ENCODE results near the gene THAP4. TPM values are rescaled to one million over a fixed set of nuclear protein-coding genes. Genes with fewer than 3 reads are reported as not detected.

THAP4 gene
- total and polyA plus RNA-seq, 2 of the 13 experiments (the other 11 are each of a cell fraction or from before 2014, with no cell fraction given): 59.7 to 75.7 TPM

DNA sequence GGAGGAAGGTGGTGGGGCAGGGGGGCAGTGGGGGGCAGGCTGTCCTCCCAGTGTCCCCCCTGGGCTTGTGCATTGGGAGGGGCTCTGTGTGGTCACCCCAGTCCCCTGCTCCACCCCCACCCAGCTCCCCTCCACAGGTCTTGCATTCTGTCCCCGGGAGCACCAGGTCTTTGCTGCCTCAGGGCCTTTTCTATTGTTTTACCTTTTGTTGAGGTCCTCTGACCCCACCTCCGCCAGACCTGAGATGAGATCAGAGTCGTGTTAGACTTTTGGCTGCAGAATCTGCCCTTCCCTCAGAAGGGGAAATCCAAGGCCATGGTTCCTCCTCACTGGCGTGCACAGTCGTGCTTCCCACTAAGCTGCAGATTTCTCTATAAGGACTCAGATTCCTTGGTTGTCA, 21.3 kb upstream of the THAP4 start:
- WGBS (ENCODE audit: low lambda C conversion rate): 90% methylated on average over 5 of the region's 5 CpGs
- Histone ChIP-seq H3K79me2 (ENCODE audit: insufficient read depth, low read length) (peaks cover 3% of the 10 kb centered on the region), H3K4me3 (replicated peaks in 1 of 3; ENCODE audit: insufficient read depth in 1 of 3, low read depth in 2 of 3, low read length in 3 of 3) (no peak overlapping the region), H3K9ac (ENCODE audit: insufficient read depth, low read depth, low read length) (no peak overlapping the region), H3K27ac (ENCODE audit: extremely low read length, insufficient read depth, low read length) (peak overlapping the region; percentile 18), H3K36me3 (replicated peaks in 1 of 2; ENCODE audit: control insufficient read depth in 1 of 2, insufficient read depth in 2 of 2, low read length in 2 of 2) (peaks cover 41 to 71% of the 10 kb centered on the region in 2 experiments), H3K4me2 (ENCODE audit: low read depth, low read length) (no peak overlapping the region), H3K4me1 (ENCODE audit: insufficient read depth, low read length) (peaks cover 9% of the 10 kb centered on the region), H2AFZ (ENCODE audit: low read length) (no peak overlapping the region), H3K27me3 (ENCODE audit: control insufficient read depth in 1 of 2, insufficient read depth in 2 of 2, low read length in 2 of 2) (no peaks in the 10 kb centered on the region), H4K20me1 (ENCODE audit: insufficient read depth, low read length) (no peaks in the 10 kb centered on the region; the same call in 1 of the 2 replicates), H3K9me3 (ENCODE audit: low read length) (no peaks in the 10 kb centered on the region)
- intact Hi-C loops (cut with micrococcal nuclease; ENCODE audit: unreplicated experiment) (no loop called here), in situ Hi-C loops (cut with HindIII; ENCODE audit: extremely low pct_ligation_motif_present, low pct_unique_long_range_greater_than_20kb) (loop anchor here (5.0 kb wide), 1 partner anchor 106 kb away; no protein-coding TSS in a partner anchor)
- no TSS peak for BruUV-seq (replicated peaks)
- DNase-seq (ENCODE audit: low spot score): no peak
- no peak for TF ChIP-seq ZNF430 (CRISPR knock-in tag; IDR thresholded peaks at IDR 0.05)
- TF ChIP-seq, protein P1, sequence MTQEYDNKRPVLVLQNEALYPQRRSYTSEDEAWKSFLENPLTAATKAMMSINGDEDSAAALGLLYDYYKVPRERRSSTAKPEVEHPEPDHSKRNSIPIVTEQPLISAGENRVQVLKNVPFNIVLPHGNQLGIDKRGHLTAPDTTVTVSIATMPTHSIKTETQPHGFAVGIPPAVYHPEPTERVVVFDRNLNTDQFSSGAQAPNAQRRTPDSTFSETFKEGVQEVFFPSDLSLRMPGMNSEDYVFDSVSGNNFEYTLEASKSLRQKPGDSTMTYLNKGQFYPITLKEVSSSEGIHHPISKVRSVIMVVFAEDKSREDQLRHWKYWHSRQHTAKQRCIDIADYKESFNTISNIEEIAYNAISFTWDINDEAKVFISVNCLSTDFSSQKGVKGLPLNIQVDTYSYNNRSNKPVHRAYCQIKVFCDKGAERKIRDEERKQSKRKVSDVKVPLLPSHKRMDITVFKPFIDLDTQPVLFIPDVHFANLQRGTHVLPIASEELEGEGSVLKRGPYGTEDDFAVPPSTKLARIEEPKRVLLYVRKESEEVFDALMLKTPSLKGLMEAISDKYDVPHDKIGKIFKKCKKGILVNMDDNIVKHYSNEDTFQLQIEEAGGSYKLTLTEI (CRISPR knock-in tag; conservative IDR thresholded peaks at IDR 0.05): no peak
- TF ChIP-seq PHF8 (CRISPR knock-in tag; IDR thresholded peaks at IDR 0.05): no peak
- TF ChIP-seq, protein P2, sequence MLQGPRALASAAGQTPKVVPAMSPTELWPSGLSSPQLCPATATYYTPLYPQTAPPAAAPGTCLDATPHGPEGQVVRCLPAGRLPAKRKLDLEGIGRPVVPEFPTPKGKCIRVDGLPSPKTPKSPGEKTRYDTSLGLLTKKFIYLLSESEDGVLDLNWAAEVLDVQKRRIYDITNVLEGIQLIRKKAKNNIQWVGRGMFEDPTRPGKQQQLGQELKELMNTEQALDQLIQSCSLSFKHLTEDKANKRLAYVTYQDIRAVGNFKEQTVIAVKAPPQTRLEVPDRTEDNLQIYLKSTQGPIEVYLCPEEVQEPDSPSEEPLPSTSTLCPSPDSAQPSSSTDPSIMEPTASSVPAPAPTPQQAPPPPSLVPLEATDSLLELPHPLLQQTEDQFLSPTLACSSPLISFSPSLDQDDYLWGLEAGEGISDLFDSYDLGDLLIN (CRISPR knock-in tag; IDR thresholded peaks at IDR 0.05; ENCODE audit: borderline replicate concordance): no peak
- TF ChIP-seq SYNCRIP (IDR thresholded peaks at IDR 0.05; ENCODE audit: insufficient read depth, low read depth, low read length): no peak
- TF ChIP-seq FOXP1 (IDR thresholded peaks at IDR 0.05): no peak
- no peak for TF ChIP-seq FOXP1 (CRISPR knock-in tag; IDR thresholded peaks at IDR 0.05)
- TF ChIP-seq ZNF563 (CRISPR knock-in tag; IDR thresholded peaks at IDR 0.05): no peak
- no peak for TF ChIP-seq ZC3H4 (CRISPR knock-in tag; IDR thresholded peaks at IDR 0.05; ENCODE audit: borderline replicate concordance)
- no peak for ATAC-seq
- no peak for FAIRE-seq
- ChIA-PET CTCF (ENCODE audit: low intra/inter-chr PET ratio, low total read pairs) (interaction anchor here (1.7 kb wide), 1 partner anchor 16 kb away, joined by 6 read pairs; no protein-coding TSS in a partner anchor), POLR2A (interaction anchor here (1.9 to 2.2 kb wide), 3 partner anchors 12 to 43 kb away, joined by 5 to 12 read pairs (median 8); partner anchors contain the start of gene ING5)
